Bronchial epithelial cell (primary cell): ENCODE results near the gene TMEM117. TPM values are rescaled to one million over a fixed set of nuclear protein-coding genes. Genes with fewer than 3 reads are reported as not detected.
A peak's percentile ranks its signal among the peaks of the same experiment; 100 is the strongest.

Experiments used
- DNase-seq: peaks from one replicate; pipeline ENCODE4 v3.0.0-alpha.2; 2010; ENCODE audit warnings: low read depth
- FAIRE-seq: peaks from 2 replicates; lab custom pipeline; 2011; peaks lifted over from hg19 to GRCh38; lab: Jason Lieb, UNC
- H3K27me3 ChIP-seq: 2 replicates; pipeline ENCODE4 v1.5.1; 2011; ENCODE audit warnings: low read length; ENCODE audit not compliant: control insufficient read depth, insufficient read depth
- H3K36me3 ChIP-seq: 2 replicates; pipeline ENCODE4 v1.5.1; 2011; ENCODE audit warnings: low read length; ENCODE audit not compliant: control insufficient read depth, insufficient read depth
- H3K4me3 ChIP-seq: 2 replicates; pipeline ENCODE4 v1.5.1; 2011; ENCODE audit warnings: mild to moderate bottlenecking, low read depth, low read length, control low read depth
- total RNA-seq: library from RNA; depleted of rRNA; stranded (reverse); fragments of >200 nt; gene quantifications from 2 replicates; pipeline ENCODE4 v1.2.1, GENCODE V29; 2014
- TF ChIP-seq, protein P1 (sequence below): IDR thresholded peaks from 2 replicates; pipeline ENCODE4 v1.5.1; 2011; ENCODE audit warnings: mild to moderate bottlenecking, moderate library complexity, low read length, control low read depth, inconsistent platforms; ENCODE audit not compliant: insufficient read depth, severe bottlenecking

TMEM117 gene
- total RNA-seq, 1 donor from 2014 or later = 6.6 TPM

DNA sequence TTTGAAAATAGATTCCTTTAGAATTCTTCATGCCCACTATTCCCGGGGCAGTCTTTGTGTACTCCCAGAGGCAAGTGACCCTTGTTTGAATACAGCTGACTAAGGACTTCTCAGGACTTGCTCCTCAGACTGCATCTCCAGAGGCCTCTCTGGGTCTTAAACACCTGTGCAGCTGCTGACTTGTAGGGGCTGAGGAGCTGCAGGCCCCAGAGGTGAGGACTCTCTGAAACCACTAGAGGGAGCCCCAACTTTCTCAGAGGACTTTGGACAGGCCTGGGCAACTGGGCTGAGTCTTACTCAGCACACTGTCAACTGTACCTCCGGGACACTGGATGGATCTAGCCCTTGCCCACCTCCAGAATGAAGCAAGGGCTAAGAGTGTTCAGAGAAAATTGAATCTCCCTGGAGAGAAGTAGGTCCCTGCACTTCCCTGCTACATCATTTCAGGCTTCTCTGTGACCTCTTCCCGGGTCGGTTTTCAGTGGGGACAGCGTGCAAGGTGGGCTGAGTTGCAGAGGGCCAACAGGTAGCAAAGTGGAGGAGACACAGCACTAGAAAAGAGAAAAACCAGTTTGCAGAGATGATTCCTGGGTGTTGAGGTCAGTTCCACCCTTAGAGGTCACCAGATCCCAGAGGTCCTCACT is 164.6 kb downstream of the TMEM117 start:
- FAIRE-seq (no peak), DNase-seq (peak; percentile 78)
- TF ChIP-seq, protein P1, sequence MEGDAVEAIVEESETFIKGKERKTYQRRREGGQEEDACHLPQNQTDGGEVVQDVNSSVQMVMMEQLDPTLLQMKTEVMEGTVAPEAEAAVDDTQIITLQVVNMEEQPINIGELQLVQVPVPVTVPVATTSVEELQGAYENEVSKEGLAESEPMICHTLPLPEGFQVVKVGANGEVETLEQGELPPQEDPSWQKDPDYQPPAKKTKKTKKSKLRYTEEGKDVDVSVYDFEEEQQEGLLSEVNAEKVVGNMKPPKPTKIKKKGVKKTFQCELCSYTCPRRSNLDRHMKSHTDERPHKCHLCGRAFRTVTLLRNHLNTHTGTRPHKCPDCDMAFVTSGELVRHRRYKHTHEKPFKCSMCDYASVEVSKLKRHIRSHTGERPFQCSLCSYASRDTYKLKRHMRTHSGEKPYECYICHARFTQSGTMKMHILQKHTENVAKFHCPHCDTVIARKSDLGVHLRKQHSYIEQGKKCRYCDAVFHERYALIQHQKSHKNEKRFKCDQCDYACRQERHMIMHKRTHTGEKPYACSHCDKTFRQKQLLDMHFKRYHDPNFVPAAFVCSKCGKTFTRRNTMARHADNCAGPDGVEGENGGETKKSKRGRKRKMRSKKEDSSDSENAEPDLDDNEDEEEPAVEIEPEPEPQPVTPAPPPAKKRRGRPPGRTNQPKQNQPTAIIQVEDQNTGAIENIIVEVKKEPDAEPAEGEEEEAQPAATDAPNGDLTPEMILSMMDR = peak; percentile 90
- Histone ChIP-seq H3K36me3 (no peaks in the 10 kb centered on the region), H3K4me3 (no peak overlapping the region), H3K27me3 (no peaks in the 10 kb centered on the region)

DNA sequence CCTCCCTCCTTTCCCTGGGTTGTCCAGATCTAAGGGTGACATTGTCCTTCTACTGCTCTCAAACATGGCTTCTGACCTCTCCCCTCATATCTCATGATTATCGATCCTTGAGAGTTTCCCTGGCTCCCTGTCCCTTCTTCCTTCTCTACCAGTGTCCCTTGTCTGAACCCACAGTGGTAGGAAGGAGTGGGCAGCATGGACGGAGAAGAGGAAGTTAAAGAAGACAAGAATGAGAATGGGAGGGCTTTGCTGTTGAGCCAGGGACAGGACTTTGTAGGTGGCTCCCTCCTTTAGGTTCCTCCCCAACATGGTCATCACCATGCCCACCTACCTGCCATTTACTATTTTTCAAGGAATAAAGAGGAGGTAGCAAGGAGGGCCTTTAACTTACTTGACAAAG is 166.7 kb downstream of the TMEM117 start:
- H3K36me3 ChIP-seq = no peaks in the 10 kb centered on the region
- no peak overlapping the region for H3K4me3 ChIP-seq
- TF ChIP-seq, protein P1 = no peak
- H3K27me3 ChIP-seq = no peaks in the 10 kb centered on the region
- no peak for FAIRE-seq
- DNase-seq = no peak

DNA sequence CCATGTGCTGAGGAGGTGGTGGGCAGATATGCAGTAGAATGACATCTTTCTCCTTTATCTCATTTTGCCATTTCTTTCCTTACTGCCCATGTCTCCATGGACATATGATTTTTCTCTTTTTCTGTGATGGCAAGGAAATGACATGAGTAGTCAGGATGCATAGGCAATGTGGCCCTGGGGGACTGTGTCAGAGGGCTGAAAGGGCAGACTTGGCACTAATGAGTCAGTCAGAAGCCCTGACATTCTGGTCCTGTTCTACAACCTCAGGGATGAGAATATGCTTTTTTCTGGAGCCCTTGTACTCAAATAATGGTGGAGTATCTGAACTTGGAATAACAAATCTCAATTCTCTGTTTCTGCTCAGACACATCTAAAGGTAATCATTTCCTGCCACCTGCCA is 167.8 kb downstream of the TMEM117 start:
- Histone ChIP-seq H3K27me3 (no peaks in the 10 kb centered on the region), H3K36me3 (no peaks in the 10 kb centered on the region), H3K4me3 (no peak overlapping the region)
- TF ChIP-seq, protein P1 = no peak
- no peak for FAIRE-seq
- peak; percentile 13 for DNase-seq

DNA sequence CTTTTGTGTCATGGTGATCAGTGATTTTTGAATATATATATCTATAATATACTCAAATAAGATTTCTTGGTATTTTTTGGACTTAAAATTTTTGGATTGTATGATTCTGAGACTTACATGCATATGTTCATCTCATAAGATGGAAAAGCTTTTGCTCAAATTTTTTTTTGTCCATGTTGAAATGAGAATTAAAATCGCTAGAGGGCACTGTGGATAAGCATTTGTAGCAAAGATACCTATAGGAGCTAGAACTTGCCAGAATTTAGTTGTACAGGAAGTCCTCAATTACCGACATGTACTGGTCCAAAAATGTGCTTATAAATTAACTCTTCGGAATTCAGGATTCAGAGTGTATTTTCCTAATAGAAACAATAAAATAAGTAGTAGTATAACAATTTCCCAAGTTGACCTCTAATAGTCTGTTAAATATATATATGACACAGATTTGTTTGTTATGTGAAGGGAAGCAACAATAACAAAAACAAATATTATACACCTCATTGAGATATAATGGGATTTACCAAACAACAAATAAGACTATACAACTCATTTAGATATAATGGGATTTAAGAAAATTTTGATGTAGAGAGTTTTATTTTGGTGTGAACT is 179.6 kb downstream of the TMEM117 start:
- FAIRE-seq (no peak), DNase-seq (peak; percentile 67)
- Histone ChIP-seq H3K36me3 (no peaks in the 10 kb centered on the region), H3K4me3 (no peak overlapping the region), H3K27me3 (no peaks in the 10 kb centered on the region)
- TF ChIP-seq, protein P1 = peak; percentile 40

DNA sequence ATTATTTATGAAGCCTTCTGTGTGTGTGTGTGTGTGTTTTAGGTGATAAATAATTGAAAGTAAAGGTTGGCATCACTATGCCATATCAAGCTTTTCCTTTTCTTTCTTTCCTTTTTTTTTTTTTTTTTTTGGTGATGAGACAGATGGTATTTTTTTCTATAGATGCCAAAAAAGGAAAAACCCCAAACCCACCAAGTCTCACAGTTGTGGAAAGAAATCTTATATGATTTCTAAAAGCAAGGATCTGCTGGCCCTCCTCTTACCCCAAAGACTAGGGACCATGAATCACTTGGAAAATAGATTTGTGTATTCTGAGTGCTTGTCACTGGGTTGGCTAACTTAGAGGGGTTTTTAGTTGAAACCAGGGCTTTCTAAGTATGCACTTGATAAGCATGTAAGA is 181.3 kb downstream of the TMEM117 start:
- H3K36me3 ChIP-seq = no peaks in the 10 kb centered on the region
- H3K4me3 ChIP-seq = no peak overlapping the region
- FAIRE-seq (no peak), DNase-seq (no peak)
- TF ChIP-seq, protein P1 = no peak
- H3K27me3 ChIP-seq = no peaks in the 10 kb centered on the region
